A673 (cell line): ENCODE data around the gene MICAL3. TPM values are rescaled to one million over a fixed set of nuclear protein-coding genes. Genes with fewer than 3 reads are reported as not detected.
A peak's percentile ranks its signal among the peaks of the same experiment; 100 is the strongest.

ENCODE experiments used
- BruUV-seq: library from RNA; stranded (reverse); fragments of 400-500 nt; replicated peaks from 2 replicates; lab custom pipeline; 2021; lab: Mats Ljungman, UMichigan
- CTCF ChIA-PET: fragments of 300-600 bp; sonication (Branson Sonifier 250); formaldehyde crosslinking; loops from one replicate; lab custom pipeline; 2022; ENCODE audit warnings: antibody characterized with exemption; lab: Charles Lee
- POLR2A ChIA-PET: fragments of 300-600 bp; sonication (Branson Sonifier 250); formaldehyde crosslinking; loops from one replicate; lab custom pipeline; 2022; ENCODE audit warnings: antibody characterized with exemption; ENCODE audit not compliant: low non-redundant PET; lab: Charles Lee
- DNase-seq: peaks from one replicate; pipeline ENCODE4 v3.0.0-alpha.2; 2015; ENCODE audit warnings: low spot score
- H3K27ac ChIP-seq: fragments of 200-600 bp; sonication (generic); 2 replicates; pipeline ENCODE4 v1.5.1; 2016; ENCODE audit warnings: mixed run types, low read depth, mild to moderate bottlenecking, mixed read lengths, antibody characterized with exemption, low read length; ENCODE audit not compliant: poor library complexity, severe bottlenecking
- H3K27me3 ChIP-seq: fragments of 200-600 bp; sonication (generic); replicated peaks from 2 replicates; pipeline ENCODE4 v1.6.1; 2017; ENCODE audit warnings: mixed run types, low read depth, mild to moderate bottlenecking, mixed read lengths, antibody characterized with exemption, low read length; ENCODE audit not compliant: insufficient read depth, poor library complexity
- H3K36me3 ChIP-seq: fragments of 200-600 bp; sonication (generic); 2 replicates; pipeline ENCODE4 v1.6.1; 2016; ENCODE audit warnings: mixed run types, mild to moderate bottlenecking, mixed read lengths, antibody characterized with exemption, low read length; ENCODE audit not compliant: insufficient read depth, poor library complexity, severe bottlenecking
- H3K4me1 ChIP-seq: fragments of 200-600 bp; sonication (generic); 2 replicates; pipeline ENCODE4 v1.6.1; 2017; ENCODE audit warnings: mixed run types, mild to moderate bottlenecking, mixed read lengths, antibody characterized with exemption, low read length; ENCODE audit not compliant: insufficient read depth, poor library complexity, severe bottlenecking
- H3K4me3 ChIP-seq: fragments of 200-600 bp; sonication (generic); 2 replicates; pipeline ENCODE4 v1.5.1; 2016; ENCODE audit warnings: low read depth, mixed run types, mild to moderate bottlenecking, mixed read lengths, low read length; ENCODE audit not compliant: poor library complexity, severe bottlenecking
- H3K9me3 ChIP-seq: fragments of 200-600 bp; sonication (generic); 2 replicates; pipeline ENCODE4 v1.6.1; 2016; ENCODE audit warnings: mixed run types, low read depth, mild to moderate bottlenecking, mixed read lengths, antibody characterized with exemption, low read length; ENCODE audit not compliant: poor library complexity, severe bottlenecking
- CTCF ChIP-seq: fragments of 300-800, 200-600 bp; sonication (generic); conservative IDR thresholded peaks from 2 replicates; pipeline ENCODE4 v1.5.1; 2017; ENCODE audit warnings: low read depth, mild to moderate bottlenecking, antibody characterized with exemption, low read length, moderate library complexity, mixed read lengths
- EZH2 ChIP-seq: fragments of 200-600 bp; sonication (generic); IDR thresholded peaks from 2 replicates; pipeline ENCODE4 v1.6.1; 2017; ENCODE audit warnings: borderline replicate concordance, low read depth, mild to moderate bottlenecking, mixed read lengths, antibody characterized with exemption, low read length; ENCODE audit not compliant: poor library complexity, severe bottlenecking
- intact Hi-C: fragments of 100-400 bp; cut with micrococcal nuclease; formaldehyde crosslinking; loops from one replicate; pipeline ENCODE4 v1.10.0; 2022; ENCODE audit not compliant: unreplicated experiment
- total RNA-seq: library from RNA; stranded (reverse); gene quantifications from 2 replicates; pipeline ENCODE4 v1.2.3, GENCODE V29; 2021

The MICAL3 gene
- total RNA-seq, 1 experiment from 2014 or later: 63.6 TPM

- no peak overlapping the region for H3K27ac ChIP-seq
- no peaks in the 10 kb centered on the region for H3K9me3 ChIP-seq
- H3K4me3 ChIP-seq: no peak overlapping the region
- peaks cover 5% of the 10 kb centered on the region for H3K36me3 ChIP-seq
- CTCF ChIA-PET: interaction anchor here (1.1 kb wide), 1 partner anchor 165 kb away, joined by 3 read pairs; no protein-coding TSS in a partner anchor
- no peak for DNase-seq
- intact Hi-C loops: no loop called here
- TF ChIP-seq EZH2: no peak
- no peaks in the 10 kb centered on the region for H3K4me1 ChIP-seq
- H3K27me3 ChIP-seq: no peaks in the 10 kb centered on the region
- BruUV-seq: no TSS peak
- POLR2A ChIA-PET: no interaction called here
These were observed 113.1 kb downstream of the MICAL3 start for GRCh38 chr22:17911312-17911705.

GRCh38 chr22:17910561-17911311 lies 113.6 kb downstream of the MICAL3 start:
- TF ChIP-seq EZH2 (no peak), CTCF (0 out of 2 replicates have a peak, but pooled peaks have one; percentile 40)
- intact Hi-C loops: no loop called here
- H3K27me3 ChIP-seq: no peaks in the 10 kb centered on the region
- H3K27ac ChIP-seq: no peak overlapping the region
- no peak overlapping the region for H3K4me3 ChIP-seq
- peak; percentile 29 for DNase-seq
- peaks cover 8% of the 10 kb centered on the region for H3K36me3 ChIP-seq
- POLR2A ChIA-PET: no interaction called here
- no TSS peak for BruUV-seq
- CTCF ChIA-PET: interaction anchor here (1.1 kb wide), 1 partner anchor 165 kb away, joined by 3 read pairs; no protein-coding TSS in a partner anchor
- H3K9me3 ChIP-seq: no peaks in the 10 kb centered on the region
- no peaks in the 10 kb centered on the region for H3K4me1 ChIP-seq

GRCh38 chr22:17907748-17908051 lies 116.7 kb downstream of the MICAL3 start:
- peaks cover 3% of the 10 kb centered on the region for H3K4me1 ChIP-seq
- no peaks in the 10 kb centered on the region for H3K27me3 ChIP-seq
- no peaks in the 10 kb centered on the region for H3K9me3 ChIP-seq
- BruUV-seq: no TSS peak
- ChIA-PET POLR2A (no interaction called here), CTCF (no interaction called here)
- TF ChIP-seq EZH2: no peak
- no peak for TF ChIP-seq CTCF
- no peak for DNase-seq
- no peak overlapping the region for H3K4me3 ChIP-seq
- H3K36me3 ChIP-seq: peaks cover 15% of the 10 kb centered on the region
- H3K27ac ChIP-seq: no peak overlapping the region
- intact Hi-C loops: no loop called here
